Inflammatory macrophage treated with lipopolysaccharide for 4 hours (primary cell): ENCODE results near the gene P2RY6.
A peak's percentile ranks its signal among the peaks of the same experiment; 100 is the strongest.

Experiments used
- DNase-seq: peaks from one replicate; pipeline ENCODE4 v3.0.0-alpha.2; 2020

Gene P2RY6

GRCh38 chr11:73281796-73282660 lies 9.9 kb downstream of the P2RY6 start:
- DNase-seq = no peak

DNA sequence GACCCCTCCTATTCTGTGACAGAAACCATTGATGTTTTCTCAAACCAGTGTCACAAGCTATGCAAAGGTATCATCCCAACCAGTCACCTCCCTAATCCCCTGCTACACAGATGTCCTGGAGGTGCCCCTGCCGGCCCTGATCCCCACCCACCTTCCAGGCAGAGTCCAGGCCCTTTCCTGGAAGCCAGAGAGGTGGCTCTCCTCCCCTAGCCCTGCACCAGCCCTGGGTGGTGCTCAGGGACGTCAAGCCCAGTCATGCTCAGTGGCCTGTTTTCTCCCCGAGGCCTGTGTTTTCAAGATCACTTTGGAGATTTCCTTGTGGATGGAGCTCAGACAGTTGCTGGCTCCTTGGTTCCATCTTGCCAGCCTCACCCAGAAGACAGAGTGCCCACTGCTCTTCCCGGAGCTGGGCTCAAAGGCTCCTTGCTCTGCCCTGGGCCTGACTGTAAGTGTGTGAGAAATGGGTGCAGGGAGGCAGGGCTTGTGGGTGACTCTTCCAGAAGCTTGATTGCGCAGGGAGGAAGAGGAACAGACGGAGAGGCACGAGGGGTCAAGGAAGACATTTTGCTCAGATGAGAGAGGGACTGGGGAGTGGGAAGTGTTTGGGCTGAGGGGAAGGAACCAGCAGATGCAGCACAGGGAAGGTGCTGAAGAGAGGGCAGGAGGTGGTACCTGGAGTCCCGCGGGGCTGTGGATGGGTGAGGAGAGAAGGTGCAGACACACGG lies 11.3 kb downstream of the P2RY6 start:
- DNase-seq = peak; percentile 79

DNA sequence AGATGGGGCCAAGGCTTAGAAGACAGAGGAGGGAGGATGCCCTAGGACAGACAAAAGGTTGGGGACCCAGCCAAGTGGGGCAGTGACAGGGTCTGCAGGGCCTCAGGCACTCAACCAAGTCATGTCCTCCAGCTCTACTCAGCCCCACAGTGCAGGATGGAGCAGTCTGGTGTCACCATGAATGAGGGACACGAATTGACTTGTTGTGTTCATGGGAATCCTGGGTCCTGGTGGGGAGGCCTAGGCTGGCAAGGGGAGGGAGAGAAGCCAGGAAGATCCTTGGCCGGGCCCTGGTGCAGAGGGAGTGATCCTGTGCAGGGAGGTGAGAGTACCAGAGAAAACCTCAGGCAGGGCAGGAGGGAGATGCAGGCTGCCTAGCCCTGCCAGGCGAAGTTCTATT lies 12.0 kb downstream of the P2RY6 start:
- DNase-seq = no peak

DNA sequence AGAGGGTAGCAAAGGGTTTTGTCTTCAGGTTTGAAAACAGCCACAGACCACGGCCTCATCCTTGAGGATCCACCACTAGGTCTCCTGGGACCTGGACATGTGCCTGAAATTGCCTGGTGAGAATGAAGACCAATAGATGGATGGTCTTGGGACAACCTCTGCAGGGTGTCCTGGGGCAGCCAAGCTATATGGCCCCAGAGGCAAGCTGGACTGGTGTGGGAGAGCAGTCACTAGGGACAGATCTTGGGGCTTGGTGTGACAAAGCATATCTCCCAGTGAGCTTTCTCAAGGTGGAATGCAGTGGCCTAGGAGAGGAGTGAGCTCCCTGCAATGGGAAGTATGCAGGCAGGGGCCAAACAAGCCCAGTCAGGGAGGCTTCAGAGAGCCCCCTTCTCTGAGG lies 13.6 kb downstream of the P2RY6 start:
- no peak for DNase-seq

DNA sequence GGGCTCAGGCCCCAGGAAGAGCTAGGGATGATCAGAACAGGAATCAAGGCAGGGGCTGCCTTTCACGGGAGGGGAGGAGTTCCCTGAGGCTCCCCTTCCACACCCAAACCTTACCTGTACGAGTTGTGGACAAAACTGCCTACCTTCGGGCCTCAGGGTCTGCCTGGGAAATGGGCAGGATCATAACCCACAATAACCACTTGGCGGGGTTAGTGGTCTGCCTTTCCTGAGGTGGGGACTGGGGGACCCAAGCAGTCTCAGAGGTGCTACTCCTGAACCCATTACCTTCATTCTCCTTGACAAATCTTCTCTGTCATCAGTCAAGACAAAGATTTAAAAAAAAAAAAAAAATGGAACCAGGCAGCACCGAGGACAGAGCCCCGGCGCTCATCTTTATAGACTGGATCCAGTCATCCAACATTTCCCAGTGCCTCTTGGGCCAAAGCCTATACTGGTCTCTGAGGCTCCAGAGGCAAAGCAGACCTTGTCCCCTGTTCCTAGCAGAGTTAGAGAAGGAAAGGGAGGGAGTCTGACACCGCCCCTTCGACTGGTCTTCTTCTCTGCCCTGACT lies 14.2 kb downstream of the P2RY6 start:
- no peak for DNase-seq

GRCh38 chr11:73287400-73288101 lies 15.4 kb downstream of the P2RY6 start:
- no peak for DNase-seq

DNA sequence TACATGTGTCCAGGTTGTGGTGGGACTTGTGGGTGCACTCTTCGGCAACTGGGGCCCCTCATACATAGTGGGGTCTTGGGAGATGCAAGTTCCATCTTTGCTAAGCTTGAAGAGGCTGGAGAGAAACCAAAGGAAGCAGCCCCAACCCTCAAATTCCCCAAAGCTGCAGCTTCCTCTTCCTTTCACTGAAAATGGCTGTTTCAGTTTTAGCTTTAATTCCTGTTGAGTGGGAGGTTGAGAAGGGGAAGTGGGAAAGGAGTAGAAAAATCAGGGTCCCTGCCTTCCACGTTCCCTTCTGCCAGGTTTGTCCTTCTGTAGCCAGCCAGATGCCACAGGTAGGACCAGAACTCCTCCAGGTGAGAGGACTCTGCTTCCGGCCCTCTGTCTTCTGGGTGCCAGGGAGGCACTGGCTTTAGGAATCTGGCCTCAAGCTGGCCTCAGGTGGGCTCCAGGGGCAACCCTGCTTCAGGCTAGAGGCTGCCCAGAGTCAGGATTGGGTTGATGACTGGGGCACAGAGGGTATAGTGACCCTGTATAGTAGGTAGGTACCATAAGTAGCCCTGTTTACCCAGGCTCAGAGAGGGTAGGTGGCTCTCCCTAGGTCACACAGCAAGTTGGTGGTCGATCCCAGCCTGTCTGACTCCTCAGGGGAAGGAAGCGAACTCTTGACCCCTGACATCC lies 16.2 kb downstream of the P2RY6 start:
- DNase-seq = peak; percentile 93

- DNase-seq = peak; percentile 89
Observed at GRCh38 chr11:73288873-73289707, 17.0 kb downstream of the P2RY6 start.

DNA sequence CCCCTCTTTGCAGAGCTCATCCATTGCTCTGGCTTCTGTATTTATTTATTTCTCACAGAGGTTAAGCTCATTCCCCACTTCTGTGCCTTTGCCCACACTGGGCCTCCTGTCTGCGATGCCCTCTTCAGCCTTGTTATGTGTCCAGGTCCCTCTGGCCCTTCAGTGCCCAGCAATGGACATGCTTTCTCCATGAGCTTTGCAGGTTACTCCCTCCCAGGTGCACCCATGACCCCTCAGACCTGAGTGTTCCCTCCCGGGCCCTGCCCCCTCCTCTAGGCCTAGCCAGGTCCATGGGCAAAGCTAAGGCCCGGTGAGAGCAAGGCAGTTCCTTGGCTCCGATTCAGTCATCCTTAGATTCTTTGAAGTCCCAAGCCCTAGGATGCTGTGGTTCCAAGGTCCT lies 18.4 kb downstream of the P2RY6 start:
- no peak for DNase-seq

GRCh38 chr11:73291196-73291595 lies 19.1 kb downstream of the P2RY6 start:
- DNase-seq = no peak

- peak; percentile 75 for DNase-seq
Observed at GRCh38 chr11:73291781-73292524, 19.8 kb downstream of the P2RY6 start.

- no peak for DNase-seq
Observed at GRCh38 chr11:73292525-73292894, 20.4 kb downstream of the P2RY6 start.

GRCh38 chr11:73293356-73293936 lies 21.3 kb downstream of the P2RY6 start:
- DNase-seq = no peak

- DNase-seq = no peak
Observed at GRCh38 chr11:73294604-73295003, 22.5 kb downstream of the P2RY6 start.

DNA sequence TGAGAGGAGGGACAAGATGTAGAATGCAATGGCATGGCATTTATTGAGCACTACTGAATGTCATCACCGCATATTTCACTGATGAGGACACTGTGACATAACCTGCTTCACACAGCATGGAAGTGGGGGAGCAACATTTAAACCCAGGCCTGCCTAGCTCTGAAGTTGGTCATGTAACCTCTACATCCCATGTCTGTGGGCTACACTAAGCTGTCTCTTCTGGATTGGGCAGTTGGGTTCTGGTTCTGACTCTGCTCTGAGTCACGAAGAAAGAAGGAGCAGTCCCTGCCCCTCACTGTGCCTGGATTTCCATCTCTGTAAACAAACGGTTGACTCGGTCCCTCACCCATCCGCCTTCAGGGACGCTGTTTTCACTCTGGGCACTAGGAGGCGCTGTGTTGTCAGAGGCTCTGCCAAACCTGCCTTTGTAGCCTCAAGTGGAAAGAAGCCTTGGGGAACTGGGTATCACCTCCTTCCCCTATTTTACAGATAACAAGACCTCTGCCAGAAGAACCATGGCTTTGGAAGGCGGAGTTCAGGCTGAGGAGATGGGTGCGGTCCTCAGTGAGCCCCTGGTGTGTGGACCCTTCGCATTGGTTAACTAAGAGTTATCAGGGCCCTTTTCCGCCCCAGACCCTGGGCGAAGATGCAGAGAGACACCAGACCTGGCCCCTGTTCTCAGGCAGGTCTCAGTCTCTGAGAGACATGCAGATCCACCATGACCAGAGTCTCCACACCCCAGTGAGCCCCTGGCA lies 23.3 kb downstream of the P2RY6 start:
- DNase-seq = peak; percentile 79

- DNase-seq = no peak
Observed at GRCh38 chr11:73295996-73296318, 23.8 kb downstream of the P2RY6 start.

DNA sequence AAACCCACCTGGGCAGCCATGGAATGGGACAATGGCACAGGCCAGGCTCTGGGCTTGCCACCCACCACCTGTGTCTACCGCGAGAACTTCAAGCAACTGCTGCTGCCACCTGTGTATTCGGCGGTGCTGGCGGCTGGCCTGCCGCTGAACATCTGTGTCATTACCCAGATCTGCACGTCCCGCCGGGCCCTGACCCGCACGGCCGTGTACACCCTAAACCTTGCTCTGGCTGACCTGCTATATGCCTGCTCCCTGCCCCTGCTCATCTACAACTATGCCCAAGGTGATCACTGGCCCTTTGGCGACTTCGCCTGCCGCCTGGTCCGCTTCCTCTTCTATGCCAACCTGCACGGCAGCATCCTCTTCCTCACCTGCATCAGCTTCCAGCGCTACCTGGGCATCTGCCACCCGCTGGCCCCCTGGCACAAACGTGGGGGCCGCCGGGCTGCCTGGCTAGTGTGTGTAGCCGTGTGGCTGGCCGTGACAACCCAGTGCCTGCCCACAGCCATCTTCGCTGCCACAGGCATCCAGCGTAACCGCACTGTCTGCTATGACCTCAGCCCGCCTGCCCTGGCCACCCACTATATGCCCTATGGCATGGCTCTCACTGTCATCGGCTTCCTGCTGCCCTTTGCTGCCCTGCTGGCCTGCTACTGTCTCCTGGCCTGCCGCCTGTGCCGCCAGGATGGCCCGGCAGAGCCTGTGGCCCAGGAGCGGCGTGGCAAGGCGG lies 24.5 kb downstream of the P2RY6 start:
- DNase-seq = no peak

DNA sequence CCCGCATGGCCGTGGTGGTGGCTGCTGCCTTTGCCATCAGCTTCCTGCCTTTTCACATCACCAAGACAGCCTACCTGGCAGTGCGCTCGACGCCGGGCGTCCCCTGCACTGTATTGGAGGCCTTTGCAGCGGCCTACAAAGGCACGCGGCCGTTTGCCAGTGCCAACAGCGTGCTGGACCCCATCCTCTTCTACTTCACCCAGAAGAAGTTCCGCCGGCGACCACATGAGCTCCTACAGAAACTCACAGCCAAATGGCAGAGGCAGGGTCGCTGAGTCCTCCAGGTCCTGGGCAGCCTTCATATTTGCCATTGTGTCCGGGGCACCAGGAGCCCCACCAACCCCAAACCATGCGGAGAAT lies 25.1 kb downstream of the P2RY6 start:
- no peak for DNase-seq

DNA sequence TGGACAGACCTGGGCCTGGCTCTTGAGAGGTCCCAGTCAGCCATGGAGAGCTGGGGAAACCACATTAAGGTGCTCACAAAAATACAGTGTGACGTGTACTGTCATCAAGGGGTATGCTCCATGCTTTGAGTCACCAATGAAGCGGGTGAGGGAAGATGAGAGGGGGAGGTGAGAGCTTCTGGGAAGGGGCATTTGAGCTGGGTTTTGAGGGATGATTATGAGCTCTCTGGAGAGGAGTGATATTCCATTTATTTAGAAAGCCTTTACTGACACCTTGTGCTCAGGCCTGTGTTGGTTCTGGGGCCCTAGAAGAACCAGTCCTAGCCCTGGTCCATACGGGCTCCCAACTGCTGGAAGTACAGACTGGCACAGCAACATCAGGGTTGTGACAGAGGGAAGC lies 25.6 kb downstream of the P2RY6 start:
- no peak for DNase-seq
